NCI-H446 (cell line): ENCODE measurements around the gene MCEE.
"Not testable (repeated sequence)": the region's sequence is repeated elsewhere in the genome, so short reads cannot be mapped to it uniquely, and the experiment has no call there.

ENCODE experiments used
- DNase-seq, 2 experiments: peaks; one replicate each; lab custom pipeline; 2025; lab: John Stamatoyannopoulos, UW

The MCEE gene

GRCh38 chr2:71126957-71127356 is 3.1 kb downstream of the MCEE start:
- DNase-seq: no peak

- DNase-seq: no peak
These were observed 4.3 kb downstream of the MCEE start for GRCh38 chr2:71125506-71126294.

GRCh38 chr2:71122387-71123298 is 7.4 kb downstream of the MCEE start:
- no peak for DNase-seq

- no peak for DNase-seq
These were observed 8.6 kb downstream of the MCEE start for GRCh38 chr2:71121479-71121878.

GRCh38 chr2:71120195-71120594 is 9.8 kb downstream of the MCEE start:
- no peak for DNase-seq

- DNase-seq: no peak
These were observed 13.0 kb downstream of the MCEE start for GRCh38 chr2:71117063-71117462.

- no peak for DNase-seq
These were observed 16.2 kb downstream of the MCEE start for GRCh38 chr2:71113843-71114242.

- DNase-seq: no peak
These were observed 21.9 kb downstream of the MCEE start for GRCh38 chr2:71108091-71108490.

GRCh38 chr2:71106463-71106862 is 23.6 kb downstream of the MCEE start:
- DNase-seq: not testable (repeated sequence)

GRCh38 chr2:71103809-71104208 is 26.2 kb downstream of the MCEE start:
- no peak for DNase-seq

- DNase-seq: no peak
These were observed 26.9 kb downstream of the MCEE start for GRCh38 chr2:71102981-71103681.

GRCh38 chr2:71101656-71102055 is 28.4 kb downstream of the MCEE start:
- no peak for DNase-seq

GRCh38 chr2:71100195-71100964 is 29.6 kb downstream of the MCEE start:
- peak; percentile 23 to 61 for DNase-seq

GRCh38 chr2:71092491-71093260 is 37.4 kb downstream of the MCEE start:
- not testable (repeated sequence) for DNase-seq

GRCh38 chr2:71091808-71092207 is 38.2 kb downstream of the MCEE start:
- not testable (repeated sequence) for DNase-seq

GRCh38 chr2:71089475-71089874 is 40.6 kb downstream of the MCEE start:
- not testable (repeated sequence) for DNase-seq

GRCh38 chr2:71085325-71086003 is 44.6 kb downstream of the MCEE start:
- DNase-seq: not testable (repeated sequence)

- not testable (repeated sequence) for DNase-seq
These were observed 46.2 kb downstream of the MCEE start for GRCh38 chr2:71083752-71084312.

- DNase-seq: not testable (repeated sequence)
These were observed 46.7 kb downstream of the MCEE start for GRCh38 chr2:71083297-71083696.
